H9 (cell line): ENCODE measurements around the gene PIAS1. TPM values are rescaled to one million over a fixed set of nuclear protein-coding genes. Genes with fewer than 3 reads are reported as not detected.

Experiments
- DNase-seq: peaks from one replicate; pipeline ENCODE4 v3.0.0-alpha.2; 2017
- H2AFZ ChIP-seq: one replicate; pipeline ENCODE4 v1.6.1; 2013; ENCODE audit warnings: mild to moderate bottlenecking, low read length, control low read depth, moderate library complexity
- H2AK5ac ChIP-seq: 2 replicates; pipeline ENCODE4 v1.6.1; 2013; ENCODE audit warnings: low read length, control low read depth, mixed read lengths; ENCODE audit not compliant: insufficient read length
- H2BK120ac ChIP-seq: one replicate; pipeline ENCODE4 v1.6.1; 2013; ENCODE audit warnings: low read depth, mild to moderate bottlenecking, low read length, control low read depth, inconsistent platforms; ENCODE audit not compliant: poor library complexity, severe bottlenecking
- H2BK12ac ChIP-seq: 2 replicates; pipeline ENCODE4 v1.6.1; 2013; ENCODE audit warnings: low read length, control low read depth, mixed read lengths, low read depth; ENCODE audit not compliant: insufficient read length
- H2BK15ac ChIP-seq: 2 replicates; pipeline ENCODE4 v1.6.1; 2013; ENCODE audit warnings: low read depth, low read length, control low read depth
- H2BK20ac ChIP-seq: one replicate; pipeline ENCODE4 v1.6.1; 2013; ENCODE audit warnings: low read depth, mild to moderate bottlenecking, low read length, control low read depth, inconsistent platforms; ENCODE audit not compliant: poor library complexity, severe bottlenecking
- H2BK5ac ChIP-seq: 2 replicates; pipeline ENCODE4 v1.6.1; 2013; ENCODE audit warnings: low read length, control low read depth, mixed read lengths; ENCODE audit not compliant: insufficient read length
- H3K14ac ChIP-seq: 2 replicates; pipeline ENCODE4 v1.6.1; 2013; ENCODE audit warnings: low read length, control low read depth; ENCODE audit not compliant: insufficient read depth
- H3K18ac ChIP-seq: 2 replicates; pipeline ENCODE4 v1.6.1; 2013; ENCODE audit warnings: low read depth, mild to moderate bottlenecking, mixed read lengths, low read length, control low read depth; ENCODE audit not compliant: insufficient read length
- H3K23ac ChIP-seq: 2 replicates; pipeline ENCODE4 v1.6.1; 2013; ENCODE audit warnings: low read length, control low read depth, mixed read lengths, low read depth; ENCODE audit not compliant: insufficient read length
- H3K23me2 ChIP-seq: 2 replicates; pipeline ENCODE4 v1.6.1; 2013; ENCODE audit warnings: low read depth, mild to moderate bottlenecking, mixed read lengths, low read length, control low read depth; ENCODE audit not compliant: insufficient read length, poor library complexity, severe bottlenecking
- H3K27ac ChIP-seq: 2 replicates; pipeline ENCODE4 v1.5.1; 2013; ENCODE audit warnings: low read length, control low read depth, mixed read lengths, low read depth; ENCODE audit not compliant: insufficient read length
- H3K27me3 ChIP-seq: 2 replicates; pipeline ENCODE4 v1.6.1; 2013; ENCODE audit warnings: low read length, control low read depth, inconsistent platforms; ENCODE audit not compliant: insufficient read depth
- H3K4ac ChIP-seq: 2 replicates; pipeline ENCODE4 v1.6.1; 2013; ENCODE audit warnings: low read depth, mild to moderate bottlenecking, control low read depth, inconsistent platforms, low read length, moderate library complexity
- H3K4me1 ChIP-seq: 2 replicates; pipeline ENCODE4 v1.6.1; 2013; ENCODE audit warnings: low read length, control low read depth, inconsistent platforms; ENCODE audit not compliant: insufficient read depth
- H3K4me2 ChIP-seq: 2 replicates; pipeline ENCODE4 v1.6.1; 2013; ENCODE audit warnings: low read length, control low read depth, mixed read lengths; ENCODE audit not compliant: insufficient read length, insufficient read depth
- H3K56ac ChIP-seq: 2 replicates; pipeline ENCODE4 v1.6.1; 2013; ENCODE audit warnings: low read depth, mild to moderate bottlenecking, mixed read lengths, low read length, control low read depth; ENCODE audit not compliant: insufficient read length
- H3K79me1 ChIP-seq: 2 replicates; pipeline ENCODE4 v1.6.1; 2013; ENCODE audit warnings: low read depth, mild to moderate bottlenecking, moderate library complexity, low read length, control low read depth, inconsistent platforms; ENCODE audit not compliant: insufficient read depth, poor library complexity, severe bottlenecking
- H3K79me2 ChIP-seq: 2 replicates; pipeline ENCODE4 v1.6.1; 2013; ENCODE audit warnings: low read length, control low read depth, inconsistent platforms; ENCODE audit not compliant: insufficient read depth
- H3K9ac ChIP-seq: 2 replicates; pipeline ENCODE4 v1.6.1; 2013; ENCODE audit warnings: low read length, control low read depth, mixed read lengths; ENCODE audit not compliant: insufficient read length; ENCODE audit errors: extremely low read depth
- H3K9me3 ChIP-seq: one replicate; pipeline ENCODE4 v1.6.1; 2013; ENCODE audit warnings: low read depth, low read length, inconsistent platforms; ENCODE audit not compliant: control insufficient read depth
- H3T11ph ChIP-seq: one replicate; pipeline ENCODE4 v1.6.1; 2013; ENCODE audit warnings: mild to moderate bottlenecking, low read length, control low read depth, inconsistent platforms
- H4K20me1 ChIP-seq: one replicate; pipeline ENCODE4 v1.6.1; 2013; ENCODE audit not compliant: control insufficient read depth, insufficient read length, insufficient read depth
- H4K5ac ChIP-seq: 2 replicates; pipeline ENCODE4 v1.6.1; 2013; ENCODE audit warnings: low read depth, mild to moderate bottlenecking, mixed read lengths, low read length, control low read depth; ENCODE audit not compliant: insufficient read length
- H4K8ac ChIP-seq: replicated peaks from 2 replicates; pipeline ENCODE4 v1.6.1; 2013; ENCODE audit warnings: low read length, control low read depth, mixed read lengths, low read depth; ENCODE audit not compliant: insufficient read length
- H4K91ac ChIP-seq: 2 replicates; pipeline ENCODE4 v1.6.1; 2013; ENCODE audit warnings: low read depth, mild to moderate bottlenecking, moderate library complexity, mixed read lengths, low read length, control low read depth; ENCODE audit not compliant: insufficient read length
- H3K27ac Mint-ChIP-seq, 3 experiments: 2 replicates in 2 of 3; 3 replicates in 1 of 3; pipeline ENCODE4 v1.8.0; 2020 to 2021; ENCODE audit warnings: mixed read lengths in 3 of 3, mild to moderate bottlenecking in 1 of 3, moderate library complexity in 1 of 3
- H3K27me3 Mint-ChIP-seq: 2 replicates; pipeline ENCODE4 v1.8.0; 2021; ENCODE audit warnings: low read depth, mild to moderate bottlenecking, moderate library complexity, mixed read lengths
- H3K36me3 Mint-ChIP-seq, 3 experiments: 2 replicates in 2 of 3; 3 replicates in 1 of 3; pipeline ENCODE4 v1.8.0; 2020 to 2021; ENCODE audit warnings: low read depth in 3 of 3, mixed read lengths in 3 of 3; ENCODE audit not compliant: insufficient read depth in 1 of 3
- H3K4me1 Mint-ChIP-seq, 2 experiments: 2 replicates each; pipeline ENCODE4 v1.8.0; 2020; ENCODE audit warnings: mixed read lengths in 2 of 2
- H3K4me3 Mint-ChIP-seq, 2 experiments: 2 replicates in 1 of 2; 3 replicates in 1 of 2; pipeline ENCODE4 v1.8.0; 2020 to 2021; ENCODE audit warnings: mild to moderate bottlenecking in 2 of 2, mixed read lengths in 2 of 2, moderate library complexity in 1 of 2
- H3K9me3 Mint-ChIP-seq, 2 experiments: 2 replicates in 1 of 2; 3 replicates in 1 of 2; pipeline ENCODE4 v1.8.0; 2020; ENCODE audit warnings: mild to moderate bottlenecking in 2 of 2, mixed read lengths in 2 of 2, moderate library complexity in 1 of 2
- WGBS: extraction: QIAGEN DNeasy Blood & Tissue Kit; methylation state at CpG from one replicate; pipeline ENCODE4 v1.1.7; 2013; ENCODE audit warnings: missing lambda C conversion rate, low lambda C conversion rate, mixed read lengths; ENCODE audit not compliant: insufficient read length; ENCODE audit errors: extremely low coverage; 5-methylcytosine and 5-hydroxymethylcytosine counted together
- total RNA-seq: library from RNA; stranded (reverse); gene quantifications from 2 replicates; pipeline ENCODE4 v1.2.1, GENCODE V29; 2021
- TF ChIP-seq, protein P1 (sequence below): fragments of 200-600 bp; sonication (generic); conservative IDR thresholded peaks from 3 replicates; pipeline ENCODE4 v1.8.0; 2021; ENCODE audit warnings: antibody characterized with exemption, mild to moderate bottlenecking

Gene PIAS1
- total RNA-seq, 1 experiment from 2014 or later, result 31.1 TPM

DNA sequence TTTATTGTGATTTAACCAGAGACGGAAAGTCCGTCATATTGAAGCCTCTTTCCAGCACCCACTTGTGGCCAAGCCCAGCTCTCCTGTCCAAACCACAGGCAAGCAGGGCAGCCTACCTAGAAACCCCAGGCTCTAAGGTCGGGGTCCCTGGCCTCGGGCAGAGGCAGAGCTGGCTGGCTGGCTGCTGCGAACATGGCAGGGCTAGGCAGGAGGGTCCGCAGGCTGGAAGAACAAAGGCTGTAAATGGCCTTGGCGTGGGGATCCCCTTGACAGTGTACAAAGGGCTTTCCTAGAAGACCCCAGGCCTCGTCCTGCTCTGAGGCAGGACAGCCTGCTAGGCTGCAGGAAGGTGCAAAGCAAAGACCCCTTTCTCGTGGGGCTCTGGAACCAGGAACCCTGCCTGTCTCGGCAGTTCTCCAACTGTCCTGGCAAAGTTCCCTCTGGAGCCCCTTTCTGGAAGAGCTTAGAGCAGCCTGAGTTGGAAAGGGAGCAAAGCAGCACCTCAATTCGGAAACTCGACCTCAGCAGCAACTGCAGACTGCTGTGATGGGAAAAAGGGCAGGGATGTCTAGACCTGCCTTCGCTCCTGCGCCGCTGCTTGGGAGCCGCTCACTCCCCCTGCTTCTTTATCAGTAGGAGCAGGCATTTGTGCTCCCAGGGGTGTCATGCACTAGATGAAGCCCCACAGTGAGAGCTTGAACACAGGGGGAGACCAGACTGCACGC lies 142.5 kb downstream of the PIAS1 start:
- H3K9me3 ChIP-seq, result no peaks in the 10 kb centered on the region
- no peak overlapping the region for H3K14ac ChIP-seq
- TF ChIP-seq, protein P1, sequence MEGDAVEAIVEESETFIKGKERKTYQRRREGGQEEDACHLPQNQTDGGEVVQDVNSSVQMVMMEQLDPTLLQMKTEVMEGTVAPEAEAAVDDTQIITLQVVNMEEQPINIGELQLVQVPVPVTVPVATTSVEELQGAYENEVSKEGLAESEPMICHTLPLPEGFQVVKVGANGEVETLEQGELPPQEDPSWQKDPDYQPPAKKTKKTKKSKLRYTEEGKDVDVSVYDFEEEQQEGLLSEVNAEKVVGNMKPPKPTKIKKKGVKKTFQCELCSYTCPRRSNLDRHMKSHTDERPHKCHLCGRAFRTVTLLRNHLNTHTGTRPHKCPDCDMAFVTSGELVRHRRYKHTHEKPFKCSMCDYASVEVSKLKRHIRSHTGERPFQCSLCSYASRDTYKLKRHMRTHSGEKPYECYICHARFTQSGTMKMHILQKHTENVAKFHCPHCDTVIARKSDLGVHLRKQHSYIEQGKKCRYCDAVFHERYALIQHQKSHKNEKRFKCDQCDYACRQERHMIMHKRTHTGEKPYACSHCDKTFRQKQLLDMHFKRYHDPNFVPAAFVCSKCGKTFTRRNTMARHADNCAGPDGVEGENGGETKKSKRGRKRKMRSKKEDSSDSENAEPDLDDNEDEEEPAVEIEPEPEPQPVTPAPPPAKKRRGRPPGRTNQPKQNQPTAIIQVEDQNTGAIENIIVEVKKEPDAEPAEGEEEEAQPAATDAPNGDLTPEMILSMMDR, result no peak
- H4K20me1 ChIP-seq, result no peaks in the 10 kb centered on the region
- H4K91ac ChIP-seq, result no peak overlapping the region
- Mint-ChIP-seq H3K27ac (peak overlapping the region in 1 of 3 experiments; percentile 46; a peak in 1 of 7 replicates), H3K4me1 (peaks cover 20 to 32% of the 10 kb centered on the region in 2 experiments), H3K4me3 (no peak overlapping the region), H3K36me3 (peaks cover 11 to 40% (median 17%) of the 10 kb centered on the region in 3 experiments; a peak in 6 of 7 replicates), H3K27me3 (no peaks in the 10 kb centered on the region; the same call in none of the 2 replicates), H3K9me3 (no peaks in the 10 kb centered on the region)
- DNase-seq, result no peak
- no peak overlapping the region for H2BK5ac ChIP-seq
- H2BK12ac ChIP-seq, result no peak overlapping the region
- no peaks in the 10 kb centered on the region for H3K27me3 ChIP-seq
- H3K4me1 ChIP-seq, result no peaks in the 10 kb centered on the region; the same call in 1 of the 2 replicates
- no peak overlapping the region for H3K4me2 ChIP-seq
- H4K5ac ChIP-seq, result no peak overlapping the region
- H3K27ac ChIP-seq, result no peak overlapping the region
- WGBS, result no CpG with 5 or more reads among the region's 17 CpGs
- no peak overlapping the region for H3K9ac ChIP-seq
- no peaks in the 10 kb centered on the region for H3K79me2 ChIP-seq
- H3K23ac ChIP-seq, result no peak overlapping the region
- no peak overlapping the region for H3K4ac ChIP-seq
- H3K56ac ChIP-seq, result no peak overlapping the region
- no peak overlapping the region for H2BK15ac ChIP-seq
- H3K79me1 ChIP-seq, result no peaks in the 10 kb centered on the region
- no peaks in the 10 kb centered on the region for H3K23me2 ChIP-seq
- no peak overlapping the region for H2AK5ac ChIP-seq
- no peak overlapping the region for H4K8ac ChIP-seq
- no peak overlapping the region for H3K18ac ChIP-seq
- H2BK120ac ChIP-seq, result no peak overlapping the region
- no peak overlapping the region for H2BK20ac ChIP-seq
- no peak overlapping the region for H3T11ph ChIP-seq
- H2AFZ ChIP-seq, result no peak overlapping the region
